Measurements from ENCODE around the gene CDH10.

CDH10 gene

DNA sequence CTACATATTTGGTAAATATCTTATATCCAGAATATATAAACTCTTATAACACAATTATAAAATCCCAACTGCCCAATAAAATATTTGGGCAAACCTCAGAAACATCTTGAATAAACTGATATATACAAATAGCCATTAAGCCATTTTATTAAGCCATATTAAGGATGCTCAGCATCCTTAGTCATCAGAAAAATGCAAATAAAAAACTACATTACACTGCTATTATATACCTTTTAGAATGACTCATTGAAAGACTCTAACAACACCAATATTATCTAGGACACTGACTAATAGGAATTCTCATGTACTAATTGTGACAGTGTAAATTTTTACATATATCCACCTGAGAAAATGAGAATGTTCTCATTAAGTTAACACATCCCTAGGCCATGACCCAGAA, 77.8 kb downstream of the CDH10 start:
- no peaks in the 10 kb centered on the region for H3K36me3 ChIP-seq (ENCODE audit: insufficient read depth, low read length)
- no peaks in the 10 kb centered on the region for H3K79me2 ChIP-seq (ENCODE audit: insufficient read depth, low read length)
- no peak overlapping the region for H3K4me2 ChIP-seq (ENCODE audit: low read length)
- H3K4me1 ChIP-seq (ENCODE audit: insufficient read depth, low read length, severe bottlenecking), result no peaks in the 10 kb centered on the region
- H3K9me3 ChIP-seq (ENCODE audit: low read length), result no peaks in the 10 kb centered on the region
- H3F3A ChIP-seq (ENCODE audit: insufficient read depth, low read length), result no peaks in the 10 kb centered on the region
- TF ChIP-seq, protein P1, sequence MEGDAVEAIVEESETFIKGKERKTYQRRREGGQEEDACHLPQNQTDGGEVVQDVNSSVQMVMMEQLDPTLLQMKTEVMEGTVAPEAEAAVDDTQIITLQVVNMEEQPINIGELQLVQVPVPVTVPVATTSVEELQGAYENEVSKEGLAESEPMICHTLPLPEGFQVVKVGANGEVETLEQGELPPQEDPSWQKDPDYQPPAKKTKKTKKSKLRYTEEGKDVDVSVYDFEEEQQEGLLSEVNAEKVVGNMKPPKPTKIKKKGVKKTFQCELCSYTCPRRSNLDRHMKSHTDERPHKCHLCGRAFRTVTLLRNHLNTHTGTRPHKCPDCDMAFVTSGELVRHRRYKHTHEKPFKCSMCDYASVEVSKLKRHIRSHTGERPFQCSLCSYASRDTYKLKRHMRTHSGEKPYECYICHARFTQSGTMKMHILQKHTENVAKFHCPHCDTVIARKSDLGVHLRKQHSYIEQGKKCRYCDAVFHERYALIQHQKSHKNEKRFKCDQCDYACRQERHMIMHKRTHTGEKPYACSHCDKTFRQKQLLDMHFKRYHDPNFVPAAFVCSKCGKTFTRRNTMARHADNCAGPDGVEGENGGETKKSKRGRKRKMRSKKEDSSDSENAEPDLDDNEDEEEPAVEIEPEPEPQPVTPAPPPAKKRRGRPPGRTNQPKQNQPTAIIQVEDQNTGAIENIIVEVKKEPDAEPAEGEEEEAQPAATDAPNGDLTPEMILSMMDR (IDR thresholded peaks at IDR 0.05; ENCODE audit: low read length), result no peak
- H3K9ac ChIP-seq (ENCODE audit: low read length), result no peak overlapping the region
- H3K27me3 ChIP-seq (ENCODE audit: insufficient read depth, low read length), result no peaks in the 10 kb centered on the region
- no peaks in the 10 kb centered on the region for H4K20me1 ChIP-seq (ENCODE audit: insufficient read depth, low read length)
- H3K4me3 ChIP-seq (ENCODE audit: low read depth, low read length, poor library complexity, severe bottlenecking), result no peak overlapping the region
- no peak overlapping the region for H2AFZ ChIP-seq (ENCODE audit: low read length)
- H3K27ac ChIP-seq (ENCODE audit: low read depth, low read length, poor library complexity, severe bottlenecking), result no peak overlapping the region
- H3K9me2 ChIP-seq (ENCODE audit: low read depth, low read length), result no peaks in the 10 kb centered on the region

DNA sequence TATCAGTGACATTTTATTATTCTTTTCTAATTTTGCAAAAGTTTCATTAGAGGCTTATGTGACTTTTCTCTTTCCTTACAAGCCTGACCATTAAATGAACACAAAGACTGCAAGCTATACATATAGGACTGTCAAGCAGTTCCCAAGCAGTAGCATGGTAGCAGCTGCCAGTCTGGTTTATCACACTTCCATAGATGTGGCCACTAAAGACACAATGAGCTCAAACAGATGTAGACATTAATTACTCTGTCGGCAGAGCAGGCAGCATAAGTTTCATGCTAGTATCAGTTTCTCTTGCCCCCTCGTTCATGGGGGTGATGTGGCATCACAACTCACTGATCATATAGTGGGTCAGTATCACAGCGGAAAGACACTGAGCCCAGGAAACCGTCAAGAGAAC, 89.5 kb downstream of the CDH10 start:
- no peak overlapping the region for H3K9ac ChIP-seq (ENCODE audit: low read length)
- H3K27ac ChIP-seq (ENCODE audit: low read depth, low read length, poor library complexity, severe bottlenecking), result no peak overlapping the region
- no peak overlapping the region for H2AFZ ChIP-seq (ENCODE audit: low read length)
- H3K79me2 ChIP-seq (ENCODE audit: insufficient read depth, low read length), result no peaks in the 10 kb centered on the region
- H3K4me1 ChIP-seq (ENCODE audit: insufficient read depth, low read length, severe bottlenecking), result no peaks in the 10 kb centered on the region
- no peaks in the 10 kb centered on the region for H3K9me2 ChIP-seq (ENCODE audit: low read depth, low read length)
- no peaks in the 10 kb centered on the region for H3K36me3 ChIP-seq (ENCODE audit: insufficient read depth, low read length)
- no peaks in the 10 kb centered on the region for H3K9me3 ChIP-seq (ENCODE audit: low read length)
- no peaks in the 10 kb centered on the region for H4K20me1 ChIP-seq (ENCODE audit: insufficient read depth, low read length)
- no peak overlapping the region for H3K4me2 ChIP-seq (ENCODE audit: low read length)
- no peak overlapping the region for H3K4me3 ChIP-seq (ENCODE audit: low read depth, low read length, poor library complexity, severe bottlenecking)
- H3K27me3 ChIP-seq (ENCODE audit: insufficient read depth, low read length), result no peaks in the 10 kb centered on the region
- no peaks in the 10 kb centered on the region for H3F3A ChIP-seq (ENCODE audit: insufficient read depth, low read length)
- TF ChIP-seq EZH2 (IDR thresholded peaks at IDR 0.05; ENCODE audit: borderline replicate concordance, low read length), result no peak
- TF ChIP-seq, protein P1 (IDR thresholded peaks at IDR 0.05; ENCODE audit: low read length), result no peak

DNA sequence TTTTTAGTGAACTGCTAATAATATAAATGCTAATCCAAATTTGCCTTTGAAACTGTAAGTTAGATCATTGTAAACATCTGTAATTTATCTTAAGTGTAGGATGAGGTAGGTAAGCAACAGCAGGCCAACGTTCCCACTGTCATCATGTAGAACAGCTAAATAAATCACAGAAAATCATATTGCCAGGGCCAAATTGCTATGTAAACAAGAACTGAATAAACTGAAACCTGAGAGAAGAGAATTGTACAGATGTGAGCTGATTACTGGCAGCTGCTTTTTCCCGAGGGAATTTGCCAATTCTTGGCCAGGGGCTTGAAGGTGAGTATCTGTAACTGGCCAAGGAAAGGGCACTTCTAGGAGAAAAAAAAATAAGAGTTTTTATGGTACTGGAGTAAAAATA, 97.6 kb downstream of the CDH10 start:
- Histone ChIP-seq H3K9me2 (ENCODE audit: low read depth, low read length) (no peaks in the 10 kb centered on the region), H3K79me2 (ENCODE audit: insufficient read depth, low read length) (no peaks in the 10 kb centered on the region), H3K27ac (ENCODE audit: low read depth, low read length, poor library complexity, severe bottlenecking) (no peak overlapping the region), H3K4me3 (ENCODE audit: low read depth, low read length, poor library complexity, severe bottlenecking) (no peak overlapping the region), H2AFZ (ENCODE audit: low read length) (no peak overlapping the region), H3F3A (ENCODE audit: insufficient read depth, low read length) (no peaks in the 10 kb centered on the region), H3K36me3 (ENCODE audit: insufficient read depth, low read length) (no peaks in the 10 kb centered on the region), H3K9ac (ENCODE audit: low read length) (no peak overlapping the region), H3K4me2 (ENCODE audit: low read length) (no peak overlapping the region), H4K20me1 (ENCODE audit: insufficient read depth, low read length) (no peaks in the 10 kb centered on the region), H3K9me3 (ENCODE audit: low read length) (no peaks in the 10 kb centered on the region), H3K27me3 (ENCODE audit: insufficient read depth, low read length) (no peaks in the 10 kb centered on the region), H3K4me1 (ENCODE audit: insufficient read depth, low read length, severe bottlenecking) (no peaks in the 10 kb centered on the region)
- TF ChIP-seq, protein P1 (IDR thresholded peaks at IDR 0.05; ENCODE audit: low read length), result no peak
- TF ChIP-seq EZH2 (IDR thresholded peaks at IDR 0.05; ENCODE audit: borderline replicate concordance, low read length), result no peak

All from OCI-LY1 (cell line).